Measurements from ENCODE around the gene SPOPL.

DNA sequence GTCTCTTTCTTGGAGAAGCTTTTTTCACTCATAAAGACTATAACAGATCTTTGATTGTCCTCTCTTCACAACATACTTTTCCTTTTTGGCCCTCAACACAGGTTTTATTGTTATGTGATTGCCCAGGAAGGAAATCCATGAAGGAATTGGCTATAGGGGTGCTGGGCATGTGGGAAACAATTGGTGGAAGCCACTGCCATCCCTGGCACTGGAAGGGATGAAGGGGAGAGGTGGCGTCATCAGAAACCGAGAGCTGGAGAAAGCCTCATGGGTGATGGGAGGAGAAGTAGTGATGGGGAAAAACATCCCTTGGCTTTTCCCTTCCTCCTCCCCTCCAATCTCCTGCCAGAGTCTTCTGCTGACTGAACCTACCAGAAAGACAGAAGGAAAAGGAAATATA lies 106.2 kb downstream of the SPOPL start:
- no peak for TF ChIP-seq GATA2 (IDR thresholded peaks at IDR 0.05; ENCODE audit: low read depth, low read length)
- no peak for TF ChIP-seq GATA3 (IDR thresholded peaks at IDR 0.05; ENCODE audit: low read depth, low read length)

All from SH-SY5Y (cell line).